Lower leg skin (tissue), 4 donors: ENCODE results near the gene FOXS1. TPM values are rescaled to one million over a fixed set of nuclear protein-coding genes. Genes with fewer than 3 reads are reported as not detected.

ENCODE experiments used
- DNase-seq, 2 donors: peaks; one replicate each; pipeline ENCODE4 v3.0.0-alpha.2; 2019; ENCODE audit warnings: low spot score in 2 of 2
- H3K4me3 ChIP-seq: fragments of 200-600 bp; sonication (generic); 2 replicates; pipeline ENCODE4 v1.5.1; 2017; ENCODE audit warnings: mild to moderate bottlenecking, low read depth; ENCODE audit not compliant: poor library complexity, severe bottlenecking
- POLR2A ChIP-seq, 2 donors: fragments of 450-650 bp; IDR thresholded peaks; one replicate each; pipeline ENCODE4 v1.6.1; 2016 to 2017; ENCODE audit warnings: antibody characterized with exemption in 2 of 2, mild to moderate bottlenecking in 1 of 2, moderate library complexity in 1 of 2
- WGBS, 2 donors: methylation state at CpG; one replicate each; pipeline ENCODE4 v1.1.5; 2018; 5-methylcytosine and 5-hydroxymethylcytosine counted together
- intact Hi-C: fragments of 100-400 bp; cut with DNase I; formaldehyde crosslinking; loops from one replicate; pipeline ENCODE4 v1.15.0; 2023; ENCODE audit warnings: low total_unique reads
- total RNA-seq, 4 donors: library from RNA; depleted of rRNA; stranded (reverse); fragments of >200 nt; gene quantifications; one replicate each; pipeline ENCODE4 v1.1.0, GENCODE V29; 2016
- TF ChIP-seq, protein P1 (sequence below), 3 donors: fragments of 450-650 bp; IDR thresholded peaks; one replicate each; pipeline ENCODE4 v1.5.1; 2016; ENCODE audit warnings: antibody characterized with exemption in 3 of 3, mild to moderate bottlenecking in 3 of 3, moderate library complexity in 2 of 3

FOXS1 gene
- total RNA-seq, 4 donors from 2014 or later, result 0.44 to 0.97 TPM; not detected in 2

DNA sequence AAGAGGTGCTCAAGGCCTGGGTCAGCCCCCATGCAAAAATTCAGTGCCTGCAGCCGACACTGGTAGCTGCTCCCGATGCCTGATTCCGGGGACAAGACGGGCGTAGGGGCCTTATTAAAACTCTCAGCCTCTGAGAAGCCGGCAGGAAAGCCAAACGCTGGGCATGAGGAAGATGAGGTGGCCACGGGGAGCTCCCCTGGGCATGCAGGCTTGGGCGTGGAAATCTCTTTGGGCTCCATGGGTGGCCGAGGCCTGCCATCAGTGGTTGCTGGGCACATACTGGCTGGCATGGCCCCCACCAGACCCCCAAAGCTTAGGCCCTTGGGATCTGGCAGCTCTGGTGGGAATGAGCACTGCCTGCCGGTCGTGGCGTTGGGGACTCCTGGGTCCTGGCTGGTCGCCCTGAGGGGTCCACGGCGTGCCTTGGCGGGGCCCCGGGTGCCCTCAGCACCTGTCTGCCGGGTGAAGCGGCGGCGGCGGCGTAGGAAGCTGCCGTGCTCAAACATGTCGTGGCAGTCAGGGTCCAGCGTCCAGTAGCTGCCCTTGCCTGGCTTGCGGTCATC lies 586 bp downstream of the FOXS1 start:
- 87 to 88% methylated on average over 8 to 28 of the region's 28 CpGs for whole genome bisulfite sequencing, 2 donors
- no peak overlapping the region for H3K4me3 ChIP-seq
- intact Hi-C loops, result no loop called here
- DNase-seq, result no peak
- no peak for TF ChIP-seq POLR2A (IDR thresholded peaks at IDR 0.05)
- TF ChIP-seq, protein P1, sequence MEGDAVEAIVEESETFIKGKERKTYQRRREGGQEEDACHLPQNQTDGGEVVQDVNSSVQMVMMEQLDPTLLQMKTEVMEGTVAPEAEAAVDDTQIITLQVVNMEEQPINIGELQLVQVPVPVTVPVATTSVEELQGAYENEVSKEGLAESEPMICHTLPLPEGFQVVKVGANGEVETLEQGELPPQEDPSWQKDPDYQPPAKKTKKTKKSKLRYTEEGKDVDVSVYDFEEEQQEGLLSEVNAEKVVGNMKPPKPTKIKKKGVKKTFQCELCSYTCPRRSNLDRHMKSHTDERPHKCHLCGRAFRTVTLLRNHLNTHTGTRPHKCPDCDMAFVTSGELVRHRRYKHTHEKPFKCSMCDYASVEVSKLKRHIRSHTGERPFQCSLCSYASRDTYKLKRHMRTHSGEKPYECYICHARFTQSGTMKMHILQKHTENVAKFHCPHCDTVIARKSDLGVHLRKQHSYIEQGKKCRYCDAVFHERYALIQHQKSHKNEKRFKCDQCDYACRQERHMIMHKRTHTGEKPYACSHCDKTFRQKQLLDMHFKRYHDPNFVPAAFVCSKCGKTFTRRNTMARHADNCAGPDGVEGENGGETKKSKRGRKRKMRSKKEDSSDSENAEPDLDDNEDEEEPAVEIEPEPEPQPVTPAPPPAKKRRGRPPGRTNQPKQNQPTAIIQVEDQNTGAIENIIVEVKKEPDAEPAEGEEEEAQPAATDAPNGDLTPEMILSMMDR (IDR thresholded peaks at IDR 0.05), result no peak

DNA sequence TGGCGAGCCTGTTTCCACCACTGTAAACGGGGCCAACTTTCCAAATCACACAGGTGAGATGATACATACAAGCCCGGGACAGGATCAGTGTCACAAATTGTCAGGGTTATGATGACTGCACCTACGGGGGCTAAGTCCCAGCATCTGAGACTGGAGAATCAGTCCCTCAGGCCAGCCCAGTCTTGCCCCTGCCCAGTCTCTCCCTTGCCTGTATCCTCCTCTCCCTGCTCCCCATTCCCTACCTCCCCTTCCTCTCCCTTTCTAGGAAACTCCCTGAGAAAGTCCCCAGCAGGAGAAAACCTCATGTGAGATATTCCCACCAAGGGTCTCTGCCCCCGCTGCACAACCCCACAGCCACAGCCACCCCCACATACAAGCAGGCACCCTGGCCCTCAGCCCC lies 1.5 kb downstream of the FOXS1 start:
- H3K4me3 ChIP-seq, result no peak overlapping the region
- WGBS, 2 donors, result 56 to 61% methylated on average over 5 of the region's 5 CpGs
- intact Hi-C loops, result no loop called here
- no peak for TF ChIP-seq POLR2A (IDR thresholded peaks at IDR 0.05)
- TF ChIP-seq, protein P1 (IDR thresholded peaks at IDR 0.05), result no peak
- no peak for DNase-seq

DNA sequence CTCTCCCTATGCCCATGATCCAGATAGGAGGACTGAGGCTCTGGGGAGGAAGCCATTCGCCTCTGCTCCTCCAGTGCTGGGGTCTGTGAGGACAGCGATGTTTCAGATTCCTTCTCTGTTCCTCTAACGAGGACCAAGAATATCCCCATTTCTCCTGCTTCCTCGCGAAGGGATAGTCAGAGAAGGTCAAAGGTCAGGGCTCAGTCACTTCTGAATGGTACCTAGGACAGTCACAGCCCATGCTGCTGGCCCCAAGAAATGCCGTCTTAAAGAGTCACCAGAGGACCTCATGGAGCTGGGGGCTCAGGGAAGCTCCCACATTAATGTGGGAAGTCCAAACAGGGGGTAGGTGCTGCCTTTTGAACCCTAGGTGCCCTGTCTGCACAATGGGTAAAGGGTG lies 2.1 kb downstream of the FOXS1 start:
- intact Hi-C loops, result no loop called here
- TF ChIP-seq POLR2A (IDR thresholded peaks at IDR 0.05), result no peak
- TF ChIP-seq, protein P1 (IDR thresholded peaks at IDR 0.05), result no peak
- WGBS, 2 donors, result 58 to 74% methylated on average over 5 to 6 of the region's 6 CpGs
- DNase-seq, result no peak
- H3K4me3 ChIP-seq, result no peak overlapping the region

DNA sequence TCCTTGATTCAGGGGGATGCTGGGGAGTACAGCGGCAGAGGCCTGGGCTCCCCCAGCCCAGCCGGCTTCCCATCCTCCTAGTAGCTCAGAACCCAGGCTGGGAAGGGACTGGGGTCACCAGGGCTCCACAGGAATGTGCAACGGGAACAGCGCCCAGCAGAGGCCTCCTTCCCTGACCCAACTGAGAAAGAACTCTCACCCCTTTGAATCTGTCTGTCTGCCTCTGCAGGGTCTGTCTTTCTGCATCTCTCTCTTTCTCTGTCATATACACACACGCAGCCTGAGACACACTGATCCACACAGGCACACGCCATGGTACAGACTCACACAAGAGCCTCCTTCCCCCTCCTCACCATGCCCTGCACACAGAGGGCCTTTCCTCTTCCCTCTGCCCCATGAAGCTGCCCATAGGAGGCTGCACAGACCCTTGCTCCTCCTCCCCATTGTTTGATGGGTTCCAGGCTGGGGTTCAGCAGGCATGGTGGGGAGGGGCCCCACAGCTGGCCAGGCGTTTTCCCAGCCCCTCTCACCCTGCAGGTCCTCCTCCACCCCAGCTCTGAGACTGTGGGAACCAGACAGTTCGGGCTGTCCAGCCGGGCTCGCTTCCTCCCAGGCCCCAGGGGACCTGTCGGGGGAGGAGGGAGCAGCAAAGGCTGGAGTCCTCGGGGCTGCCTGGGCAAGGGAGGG lies 2.8 kb downstream of the FOXS1 start:
- WGBS, 2 donors, result 69 to 73% methylated on average over 9 to 12 of the region's 12 CpGs
- no peak overlapping the region for H3K4me3 ChIP-seq

DNA sequence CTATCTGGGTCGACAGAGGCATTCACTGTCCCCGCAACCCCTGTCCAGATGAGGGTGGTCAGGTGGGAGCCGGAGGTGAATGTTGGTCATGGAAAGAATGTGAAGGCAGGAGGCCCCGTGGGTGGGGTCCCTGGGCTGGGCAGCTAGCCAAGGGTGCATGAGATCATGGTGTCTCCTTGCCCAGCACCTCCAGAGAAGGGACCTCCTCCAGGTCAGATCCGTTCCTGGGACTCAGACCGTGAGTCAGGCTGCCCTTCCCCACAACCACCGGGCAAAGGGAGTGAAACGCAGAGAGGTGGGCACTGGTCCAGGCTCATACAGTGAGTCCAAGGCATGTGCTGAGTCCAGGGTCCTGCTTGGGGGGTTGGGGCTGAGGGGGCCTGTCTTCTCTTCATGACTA lies 3.5 kb downstream of the FOXS1 start:
- no peak for DNase-seq
- intact Hi-C loops, result no loop called here
- TF ChIP-seq POLR2A (IDR thresholded peaks at IDR 0.05), result no peak
- TF ChIP-seq, protein P1 (IDR thresholded peaks at IDR 0.05), result no peak
- no peak overlapping the region for H3K4me3 ChIP-seq
- 51 to 67% methylated on average over 7 to 8 of the region's 8 CpGs for WGBS, 2 donors

More for the DNA sequence above, 2.8 kb downstream of the FOXS1 start:
- intact Hi-C loops, result no loop called here
- no peak for DNase-seq
- TF ChIP-seq, protein P1 (IDR thresholded peaks at IDR 0.05), result no peak
- TF ChIP-seq POLR2A (IDR thresholded peaks at IDR 0.05), result no peak
